HEK293 (cell line): ENCODE measurements around the gene HLA-C.

Experiments used
- CTCF ChIA-PET: fragments of 350-600 bp; formaldehyde crosslinking; extraction: SDS; loops from one replicate; lab custom pipeline; 2021; ENCODE audit warnings: antibody characterized with exemption; lab: Yijun Ruan, JAX
- POLR2A ChIA-PET: fragments of 300-600 bp; formaldehyde crosslinking; extraction: SDS; loops from one replicate; lab custom pipeline; 2020; ENCODE audit warnings: antibody characterized with exemption, inconsistent platforms; lab: Yijun Ruan, JAX
- H3K27ac ChIP-seq: fragments of 200-500 bp; sonication (Bioruptor generic); 2 replicates; pipeline ENCODE4 v1.5.1; 2014; ENCODE audit warnings: low read depth, low read length, control low read depth, inconsistent platforms; ENCODE audit errors: extremely low read depth
- H3K36me3 ChIP-seq, 2 experiments: fragments of 200-500 bp in 1 of 2; sonication (Bioruptor generic) in 1 of 2; 1 replicate in 1 of 2; 2 replicates in 1 of 2; pipeline ENCODE4 v1.5.1; 2014 to 2017; ENCODE audit warnings: inconsistent platforms in 2 of 2, low read length in 2 of 2; ENCODE audit not compliant: control insufficient read depth in 2 of 2, insufficient read depth in 1 of 2
- H3K4me1 ChIP-seq: fragments of 200-500 bp; sonication (Bioruptor generic); 2 replicates; pipeline ENCODE4 v1.5.1; 2014; ENCODE audit warnings: mild to moderate bottlenecking, low read length, inconsistent platforms; ENCODE audit not compliant: control insufficient read depth, insufficient read depth
- H3K4me3 ChIP-seq: 2 replicates; pipeline ENCODE4 v1.5.1; 2011; ENCODE audit warnings: low read depth, mild to moderate bottlenecking, control low read depth, low read length, moderate library complexity
- H3K9me3 ChIP-seq: fragments of 200-500 bp; sonication (Bioruptor generic); 2 replicates; pipeline ENCODE4 v1.5.1; 2014; ENCODE audit warnings: low read depth, low read length, inconsistent platforms; ENCODE audit not compliant: control insufficient read depth, insufficient read depth
- BCL11B ChIP-seq: fragments of 450-650 bp; formaldehyde crosslinking; IDR thresholded peaks from 2 replicates; pipeline ENCODE4 v1.5.1; 2016; ENCODE audit warnings: low read depth, missing biosample characterization, missing genetic modification characterization
- GFI1B ChIP-seq: fragments of 450-650 bp; formaldehyde crosslinking; IDR thresholded peaks from 2 replicates; pipeline ENCODE4 v1.5.1; 2016; ENCODE audit warnings: missing biosample characterization, missing genetic modification characterization
- MZF1 ChIP-seq: fragments of 450-650 bp; formaldehyde crosslinking; IDR thresholded peaks from 2 replicates; pipeline ENCODE4 v1.5.1; 2017; ENCODE audit warnings: missing biosample characterization, missing genetic modification characterization, borderline replicate concordance
- OSR2 ChIP-seq: fragments of 450-650 bp; formaldehyde crosslinking; IDR thresholded peaks from 2 replicates; pipeline ENCODE4 v1.5.1; 2016; ENCODE audit warnings: missing biosample characterization, missing genetic modification characterization
- PRDM2 ChIP-seq: fragments of 450-650 bp; formaldehyde crosslinking; IDR thresholded peaks from 2 replicates; pipeline ENCODE4 v1.5.1; 2016; ENCODE audit warnings: missing biosample characterization, missing genetic modification characterization, borderline replicate concordance
- SCRT2 ChIP-seq: fragments of 450-650 bp; formaldehyde crosslinking; IDR thresholded peaks from 2 replicates; pipeline ENCODE4 v1.5.1; 2016; ENCODE audit warnings: missing biosample characterization, missing genetic modification characterization
- TCF7L2 ChIP-seq: IDR thresholded peaks from 2 replicates; pipeline ENCODE4 v1.6.1; 2011; ENCODE audit warnings: low read depth, mild to moderate bottlenecking, inconsistent platforms, low read length, moderate library complexity, borderline replicate concordance
- TSHZ1 ChIP-seq: fragments of 450-650 bp; formaldehyde crosslinking; IDR thresholded peaks from 2 replicates; pipeline ENCODE4 v1.5.1; 2016; ENCODE audit warnings: missing biosample characterization, missing genetic modification characterization, borderline replicate concordance
- YY2 ChIP-seq: fragments of 450-650 bp; formaldehyde crosslinking; IDR thresholded peaks from 2 replicates; pipeline ENCODE4 v1.5.1; 2016; ENCODE audit warnings: missing biosample characterization, missing genetic modification characterization
- ZBTB1 ChIP-seq: fragments of 450-650 bp; formaldehyde crosslinking; IDR thresholded peaks from 2 replicates; pipeline ENCODE4 v1.5.1; 2016; ENCODE audit warnings: missing biosample characterization, missing genetic modification characterization
- ZBTB17 ChIP-seq: fragments of 450-650 bp; formaldehyde crosslinking; IDR thresholded peaks from 2 replicates; pipeline ENCODE4 v1.5.1; 2016; ENCODE audit warnings: missing biosample characterization, missing genetic modification characterization
- ZBTB48 ChIP-seq: fragments of 450-650 bp; formaldehyde crosslinking; IDR thresholded peaks from 2 replicates; pipeline ENCODE4 v1.5.1; 2016; ENCODE audit warnings: missing biosample characterization, missing genetic modification characterization
- ZNF18 ChIP-seq: fragments of 450-650 bp; formaldehyde crosslinking; IDR thresholded peaks from 2 replicates; pipeline ENCODE4 v1.5.1; 2016; ENCODE audit warnings: missing biosample characterization, missing genetic modification characterization
- ZNF449 ChIP-seq: fragments of 450-650 bp; formaldehyde crosslinking; IDR thresholded peaks from 2 replicates; pipeline ENCODE4 v1.5.1; 2017; ENCODE audit warnings: missing biosample characterization, mild to moderate bottlenecking, missing genetic modification characterization, moderate library complexity
- ZNF548 ChIP-seq: fragments of 450-650 bp; formaldehyde crosslinking; IDR thresholded peaks from 2 replicates; pipeline ENCODE4 v1.5.1; 2016; ENCODE audit warnings: missing biosample characterization, missing genetic modification characterization
- ZNF558 ChIP-seq: fragments of 450-650 bp; formaldehyde crosslinking; IDR thresholded peaks from 2 replicates; pipeline ENCODE4 v1.5.1; 2016; ENCODE audit warnings: missing biosample characterization, missing genetic modification characterization
- ZNF560 ChIP-seq: fragments of 450-650 bp; formaldehyde crosslinking; IDR thresholded peaks from 2 replicates; pipeline ENCODE4 v1.5.1; 2017; ENCODE audit warnings: missing biosample characterization, missing genetic modification characterization, borderline replicate concordance
- ZNF596 ChIP-seq: fragments of 450-650 bp; IDR thresholded peaks from 2 replicates; pipeline ENCODE4 v1.5.0; 2018; ENCODE audit warnings: missing biosample characterization, mild to moderate bottlenecking, missing genetic modification characterization, moderate library complexity
- ZNF645 ChIP-seq: fragments of 450-650 bp; formaldehyde crosslinking; IDR thresholded peaks from 2 replicates; pipeline ENCODE4; 2016; ENCODE audit warnings: missing biosample characterization, missing genetic modification characterization
- ZNF660 ChIP-seq: fragments of 450-650 bp; IDR thresholded peaks from 2 replicates; pipeline ENCODE4 v1.5.1; 2018; ENCODE audit warnings: missing biosample characterization, mild to moderate bottlenecking, missing genetic modification characterization
- ZNF76 ChIP-seq: fragments of 450-650 bp; formaldehyde crosslinking; IDR thresholded peaks from 2 replicates; pipeline ENCODE4; 2016; ENCODE audit warnings: low read depth, missing biosample characterization, missing genetic modification characterization, borderline replicate concordance

HLA-C gene

GRCh38 chr6:31227143-31227542 lies 44.7 kb downstream of the HLA-C start:
- Histone ChIP-seq H3K4me3 (no peak overlapping the region), H3K27ac (no peak overlapping the region), H3K36me3 (no peaks in the 10 kb centered on the region), H3K4me1 (no peaks in the 10 kb centered on the region), H3K9me3 (no peaks in the 10 kb centered on the region)
- CTCF ChIA-PET = interaction anchor here (1.0 to 2.2 kb wide), 5 partner anchors 16 to 140 kb away, joined by 3 to 11 read pairs (median 4); no protein-coding TSS in a partner anchor
- POLR2A ChIA-PET = no interaction called here
- TF ChIP-seq TCF7L2 = no peak
- TF ChIP-seq YY2 (tag by site-specific recombination) = no peak
- TF ChIP-seq BCL11B (tag by site-specific recombination) = no peak
- no peak for TF ChIP-seq OSR2
- TF ChIP-seq ZNF560 (tag by site-specific recombination) = no peak
- no peak for TF ChIP-seq ZNF645 (tag by site-specific recombination)
- TF ChIP-seq SCRT2 = no peak

- Histone ChIP-seq H3K27ac (no peak overlapping the region), H3K9me3 (no peaks in the 10 kb centered on the region), H3K4me1 (no peaks in the 10 kb centered on the region), H3K4me3 (no peak overlapping the region), H3K36me3 (no peaks in the 10 kb centered on the region)
- CTCF ChIA-PET = interaction anchor here (0.5 to 2.2 kb wide), 4 partner anchors 14 to 142 kb away, joined by 3 to 8 read pairs (median 4); no protein-coding TSS in a partner anchor
- POLR2A ChIA-PET = no interaction called here
- TF ChIP-seq ZNF660 (tag by site-specific recombination) (no peak), PRDM2 (tag by site-specific recombination) (no peak), ZNF548 (tag by site-specific recombination) (no peak), GFI1B (tag by site-specific recombination) (no peak), ZBTB17 (tag by site-specific recombination) (no peak), ZNF449 (tag by site-specific recombination) (no peak), MZF1 (tag by site-specific recombination) (no peak), ZNF596 (tag by site-specific recombination) (no peak), ZNF76 (no peak), ZNF558 (tag by site-specific recombination) (no peak), ZBTB1 (tag by site-specific recombination) (no peak), ZNF18 (tag by site-specific recombination) (no peak), TSHZ1 (no peak), ZBTB48 (tag by site-specific recombination) (no peak)
These were observed 46.2 kb downstream of the HLA-C start for GRCh38 chr6:31225735-31226134.
